K562 (cell line): Measurements from ENCODE around the gene MKS1. TPM values are rescaled to one million over a fixed set of nuclear protein-coding genes. Genes with fewer than 3 reads are reported as not detected.

Experiments used
- ATAC-seq: fragments of 200-7000 bp; cut with Tn5 transposase; 3 replicates; pipeline ENCODE4 v1.9.1; 2020; ENCODE audit warnings: moderate library complexity
- BruUV-seq: library from RNA; stranded (reverse); fragments of 400-500 nt; replicated peaks from 2 replicates; lab custom pipeline; 2021; lab: Mats Ljungman, UMichigan
- CTCF ChIA-PET: fragments of 300-600 bp; formaldehyde crosslinking; extraction: SDS; loops from one replicate; lab custom pipeline; 2021; ENCODE audit warnings: low intra/inter-chr PET ratio; lab: Yijun Ruan, JAX
- POLR2A ChIA-PET: fragments of 300-600, 350-650 bp; sonication (Branson Sonifier 250); formaldehyde crosslinking; extraction: SDS; loops from one replicate; lab custom pipeline; 2021; ENCODE audit warnings: antibody characterized with exemption, inconsistent platforms; lab: Yijun Ruan, JAX
- DNase-seq, 4 experiments: peaks; one replicate each; pipeline versions ENCODE4 v3.0.0 to v3.0.0-alpha.2; 2011 to 2018; ENCODE audit warnings: low spot score in 3 of 4, mixed read lengths in 3 of 4; ENCODE audit errors: extremely low read depth in 1 of 4
- FAIRE-seq: peaks from 2 replicates; lab custom pipeline; 2011; peaks lifted over from hg19 to GRCh38; lab: Jason Lieb, UNC
- H2AFZ ChIP-seq: 2 replicates; pipeline ENCODE4 v1.6.0; 2011; ENCODE audit warnings: low read depth, low read length, control low read depth, inconsistent platforms
- H3K27ac ChIP-seq: fragments of 200-600 bp; 3 replicates; pipeline ENCODE4 v1.8.0; 2011; ENCODE audit warnings: low read depth, mild to moderate bottlenecking, control low read depth, inconsistent platforms, low read length, moderate library complexity, mixed read lengths; ENCODE audit errors: extremely low read depth
- H3K27me3 ChIP-seq, 2 experiments: fragments of 300-600 bp in 1 of 2; 2 replicates in 1 of 2; 3 replicates in 1 of 2; pipeline versions ENCODE4 v1.6.0 to v1.8.0; 2011; ENCODE audit warnings: inconsistent platforms in 2 of 2, low read length in 2 of 2, mild to moderate bottlenecking in 1 of 2, mixed read lengths in 1 of 2, moderate library complexity in 1 of 2; ENCODE audit not compliant: control insufficient read depth in 2 of 2, insufficient read depth in 2 of 2
- H3K36me3 ChIP-seq: fragments of 300-600 bp; 3 replicates; pipeline ENCODE4 v1.8.0; 2011; ENCODE audit warnings: mild to moderate bottlenecking, low read length, inconsistent platforms; ENCODE audit not compliant: control insufficient read depth, insufficient read depth
- H3K4me1 ChIP-seq, 2 experiments: fragments of 200-600 bp in 1 of 2; replicated peaks in 1 of 2; 2 replicates in 1 of 2; 3 replicates in 1 of 2; pipeline versions ENCODE4 v1.5.1 to v1.8.0; 2011; ENCODE audit warnings: inconsistent platforms in 2 of 2, low read length in 2 of 2, mild to moderate bottlenecking in 1 of 2, mixed read lengths in 1 of 2, moderate library complexity in 1 of 2; ENCODE audit not compliant: control insufficient read depth in 2 of 2, insufficient read depth in 2 of 2
- H3K4me2 ChIP-seq: 2 replicates; pipeline ENCODE4 v1.6.1; 2011; ENCODE audit warnings: low read length, control low read depth, inconsistent platforms, mixed read lengths; ENCODE audit not compliant: insufficient read depth
- H3K4me3 ChIP-seq: fragments of 200-600 bp; sonication (generic), shearing (Covaris generic); 2 replicates; pipeline ENCODE4 v1.5.1; 2016; ENCODE audit warnings: control low read depth, inconsistent platforms
- H3K79me2 ChIP-seq: fragments of 200-600 bp; 3 replicates; pipeline ENCODE4 v1.8.0; 2011; ENCODE audit warnings: low read length, inconsistent platforms; ENCODE audit not compliant: control insufficient read depth, insufficient read depth
- H3K9ac ChIP-seq, 2 experiments: 2 replicates each; pipeline versions ENCODE4 v1.6.0 to v1.6.1; 2011; ENCODE audit warnings: low read depth in 2 of 2, low read length in 2 of 2, control low read depth in 1 of 2, inconsistent platforms in 1 of 2, mild to moderate bottlenecking in 1 of 2, mixed read lengths in 1 of 2; ENCODE audit not compliant: insufficient read depth in 1 of 2
- H3K9me1 ChIP-seq: one replicate; pipeline ENCODE4 v1.6.0; 2011; ENCODE audit warnings: inconsistent platforms, mild to moderate bottlenecking, low read length, moderate library complexity; ENCODE audit not compliant: control insufficient read depth, insufficient read depth
- H3K9me3 ChIP-seq: replicated peaks from 2 replicates; pipeline ENCODE4 v1.5.1; 2011; ENCODE audit warnings: low read depth, low read length, inconsistent platforms; ENCODE audit not compliant: control insufficient read depth, insufficient read depth
- H4K20me1 ChIP-seq: replicated peaks from 2 replicates; pipeline ENCODE4 v1.6.1; 2011; ENCODE audit warnings: low read length, inconsistent platforms, mixed read lengths; ENCODE audit not compliant: control insufficient read depth, insufficient read depth
- ADNP ChIP-seq: fragments of 200-800 bp; sonication (Bioruptor generic); IDR thresholded peaks from 2 replicates; pipeline ENCODE4 v1.6.1; 2016; ENCODE audit warnings: missing genetic modification characterization, missing compliant biosample characterization
- E2F6 ChIP-seq, 2 experiments: IDR thresholded peaks; 2 replicates each; pipeline ENCODE4 v1.6.1; 2011; ENCODE audit warnings: borderline replicate concordance in 1 of 2, control low read depth in 1 of 2, low read depth in 1 of 2, low read length in 1 of 2, mild to moderate bottlenecking in 1 of 2, mixed read lengths in 1 of 2, moderate library complexity in 1 of 2; ENCODE audit not compliant: insufficient read depth in 1 of 2, insufficient read length in 1 of 2, poor library complexity in 1 of 2, severe bottlenecking in 1 of 2; ENCODE audit errors: extremely low read depth in 1 of 2
- FOXK2 ChIP-seq, 2 experiments: fragments of 450-650 bp; IDR thresholded peaks in 1 of 2; conservative IDR thresholded peaks in 1 of 2; 2 replicates each; pipeline ENCODE4 v1.6.1; 2016; ENCODE audit warnings: low read depth in 2 of 2, mild to moderate bottlenecking in 1 of 2
- IRF9 ChIP-seq: fragments of 450-650 bp; IDR thresholded peaks from 2 replicates; pipeline ENCODE4 v1.6.1; 2016; ENCODE audit warnings: missing biosample characterization, missing genetic modification characterization
- MAX ChIP-seq: sonication (generic); formaldehyde crosslinking; IDR thresholded peaks from 2 replicates; pipeline ENCODE4 v1.9.0; 2022; ENCODE audit warnings: mild to moderate bottlenecking, missing genetic modification reagents
- NELFE ChIP-seq: IDR thresholded peaks from 2 replicates; pipeline ENCODE4 v1.6.1; 2011; ENCODE audit warnings: mild to moderate bottlenecking; ENCODE audit not compliant: insufficient read depth, insufficient read length
- PBX2 ChIP-seq, 2 experiments: IDR thresholded peaks in 1 of 2; conservative IDR thresholded peaks in 1 of 2; 2 replicates each; pipeline ENCODE4 v1.6.1; 2016; ENCODE audit warnings: low read depth in 2 of 2, mild to moderate bottlenecking in 1 of 2, missing compliant biosample characterization in 1 of 2, missing genetic modification characterization in 1 of 2, moderate library complexity in 1 of 2
- PHF21A ChIP-seq: fragments of 450-650 bp; IDR thresholded peaks from 2 replicates; pipeline ENCODE4 v1.6.1; 2017; ENCODE audit warnings: low read depth, borderline replicate concordance
- TAF1 ChIP-seq: IDR thresholded peaks from 2 replicates; pipeline ENCODE4 v1.6.1; 2011; ENCODE audit warnings: mild to moderate bottlenecking, low read length, moderate library complexity; ENCODE audit not compliant: insufficient read depth, control insufficient read depth, severe bottlenecking; ENCODE audit errors: extremely low read depth
- TARDBP ChIP-seq: fragments of 450-650 bp; IDR thresholded peaks from 2 replicates; pipeline ENCODE4 v1.6.1; 2016
- ZBTB43 ChIP-seq: sonication (generic); formaldehyde crosslinking; IDR thresholded peaks from 2 replicates; pipeline ENCODE4 v1.8.0; 2023; ENCODE audit warnings: mild to moderate bottlenecking, missing genetic modification reagents
- ZNF133 ChIP-seq: fragments of 250-450 bp; sonication (Bioruptor Pico); IDR thresholded peaks from 2 replicates; pipeline ENCODE4 v1.4.0; 2020; ENCODE audit warnings: mild to moderate bottlenecking
- ZNF780A ChIP-seq: fragments of 250-450 bp; sonication (Bioruptor Pico); IDR thresholded peaks from 2 replicates; pipeline ENCODE4 v1.5.0; 2021; ENCODE audit warnings: mild to moderate bottlenecking
- WGBS: fragments of 100-300 bp; shearing (Covaris generic); methylation state at CpG from one replicate; pipeline ENCODE4 v1.1.6; 2016; ENCODE audit warnings: low coverage, mixed read lengths; ENCODE audit not compliant: insufficient coverage; ENCODE audit errors: missing lambda C conversion rate; 5-methylcytosine and 5-hydroxymethylcytosine counted together
- in situ Hi-C: fragments of 300-500 bp; cut with MboI; formaldehyde crosslinking; loops from 4 replicates; pipeline ENCODE4 v1.15.0; 2018; ENCODE audit warnings: inconsistent platforms, mixed read lengths
- intact Hi-C: fragments of 100-400 bp; cut with micrococcal nuclease; formaldehyde crosslinking; loops from 2 replicates; pipeline ENCODE4 v1.14.2; 2022
- polyA plus RNA-seq, 8 experiments: library from polyadenylated mRNA; depleted of rRNA in 4 of 8; stranded (reverse) in 5 of 8; unstranded in 3 of 8; fragments of >200 nt; fragmentation: Nextera tagmentation in 2 of 8; fragmentation: Illumina TruSeq in 1 of 8; extraction: Ambion mirVana in 2 of 8; extraction: Trizol in 1 of 8; gene quantifications; 2 replicates each; pipeline versions ENCODE4 v1.2.1 to v1.2.3, GENCODE V29; 2011 to 2014; ENCODE audit warnings: inconsistent platforms in 1 of 8, missing spikeins in 1 of 8
- total RNA-seq, 7 experiments: library from RNA; depleted of rRNA in 6 of 7; stranded (reverse); fragments of >200 nt in 6 of 7; fragmentation: Illumina TruSeq in 2 of 7; extraction: Trizol in 2 of 7; gene quantifications; 2 replicates each; pipeline versions ENCODE4 v1.2.1 to v1.2.3, GENCODE V29; 2011 to 2021; ENCODE audit warnings: low replicate concordance in 1 of 7

The MKS1 gene
- total and polyA plus RNA-seq, 9 of the 15 experiments (the other 6 are each of a cell fraction or from before 2014, with no cell fraction given), result 16.3 to 31.0 (median 25.9) TPM

- TF ChIP-seq PBX2 (CRISPR knock-in tag; IDR thresholded peaks at IDR 0.05; ENCODE audit: low read depth) (no peak), PBX2 (tag; conservative IDR thresholded peaks at IDR 0.05; ENCODE audit: low read depth) (no peak), TARDBP (no peak), ZNF780A (CRISPR knock-in tag) (no peak)
Measured at GRCh38 chr17:58205936-58206335, 13.1 kb downstream of the MKS1 start (continued).

- no peak for FAIRE-seq
- peak in 1 of 4 experiments; percentile 16 for DNase-seq
- CTCF ChIA-PET, result no interaction called here
- H3K79me2 ChIP-seq, result no peaks in the 10 kb centered on the region
- H3K27me3 ChIP-seq, result peaks cover 0 to 6% of the 10 kb centered on the region in 2 experiments; a peak in 2 of 5 replicates
- 34% methylated on average over 3 of the region's 5 CpGs for WGBS
- H2AFZ ChIP-seq, result no peak overlapping the region
- H4K20me1 ChIP-seq, result no peaks in the 10 kb centered on the region
- peaks cover 26% of the 10 kb centered on the region; the same call in 2 of the 3 replicates for H3K36me3 ChIP-seq
- in situ Hi-C loops, result no loop called here
- intact Hi-C loops, result no loop called here
- no peak overlapping the region for H3K4me3 ChIP-seq
- no peak overlapping the region for H3K4me2 ChIP-seq
- no peak overlapping the region for H3K27ac ChIP-seq
- ATAC-seq, result no peak
- no peaks in the 10 kb centered on the region for H3K9me1 ChIP-seq
- no peak for TF ChIP-seq ADNP (tag)
- TF ChIP-seq TAF1, result no peak
- TF ChIP-seq NELFE, result no peak
- TF ChIP-seq ZBTB43 (CRISPR knock-in tag), result no peak
- TF ChIP-seq PHF21A, result no peak
- TF ChIP-seq FOXK2 (conservative IDR thresholded peaks at IDR 0.05 in 1 of 2, IDR thresholded peaks at IDR 0.05 in 1 of 2; ENCODE audit: low read depth in 2 of 2), result no peak
- TF ChIP-seq ZNF133 (CRISPR knock-in tag), result no peak
- peak in 1 of 2 experiments; percentile 32 for TF ChIP-seq E2F6 (IDR thresholded peaks at IDR 0.05; ENCODE audit: borderline replicate concordance in 1 of 2, extremely low read depth in 1 of 2, insufficient read depth in 1 of 2, insufficient read length in 1 of 2, low read depth in 1 of 2, low read length in 1 of 2, poor library complexity in 1 of 2, severe bottlenecking in 1 of 2)
- TF ChIP-seq MAX, result 0 out of 2 replicates have a peak, but pooled peaks have one; percentile 36
- no peak for TF ChIP-seq IRF9 (tag)
- BruUV-seq, result no TSS peak
- POLR2A ChIA-PET, result no interaction called here
- peaks cover 0 to 4% of the 10 kb centered on the region in 2 experiments; a peak in 1 of 5 replicates for H3K4me1 ChIP-seq
- H3K9ac ChIP-seq, result no peak overlapping the region
- no peaks in the 10 kb centered on the region for H3K9me3 ChIP-seq
Measured at GRCh38 chr17:58204796-58205195, 14.3 kb downstream of the MKS1 start.
